SK-N-SH treated with all-trans-retinoic acid at 6 μM for 48 hours (cell line): ENCODE measurements around the gene GAMT.

Experiments used
- ATAC-seq: fragments of 200-7000 bp; cut with Tn5 transposase; 3 replicates; pipeline ENCODE4 v1.9.1; 2020; ENCODE audit warnings: mild to moderate bottlenecking, moderate library complexity
- ARNTL ChIP-seq: fragments of 450-650 bp; formaldehyde crosslinking; IDR thresholded peaks from 2 replicates; pipeline ENCODE4 v1.5.0; 2020; ENCODE audit warnings: low read depth, mild to moderate bottlenecking, moderate library complexity, borderline replicate concordance
- BACH2 ChIP-seq: fragments of 250-450 bp; sonication (Bioruptor Pico); IDR thresholded peaks from 2 replicates; pipeline ENCODE4 v1.9.0; 2021; ENCODE audit warnings: mild to moderate bottlenecking, borderline replicate concordance
- CSDC2 ChIP-seq: fragments of 250-450 bp; sonication (Bioruptor Pico); IDR thresholded peaks from 2 replicates; pipeline ENCODE4 v1.5.0; 2020; ENCODE audit warnings: mild to moderate bottlenecking, moderate library complexity
- ESRRG ChIP-seq: fragments of 250-450 bp; sonication (Bioruptor Pico); IDR thresholded peaks from 2 replicates; pipeline ENCODE4 v1.6.1; 2021; ENCODE audit warnings: mild to moderate bottlenecking
- GLIS3 ChIP-seq: fragments of 250-450 bp; sonication (Bioruptor Pico); IDR thresholded peaks from 2 replicates; pipeline ENCODE4 v1.5.0; 2020; ENCODE audit warnings: mild to moderate bottlenecking, moderate library complexity
- ISL1 ChIP-seq: fragments of 250-450 bp; sonication (Bioruptor Pico); IDR thresholded peaks from 2 replicates; pipeline ENCODE4 v2.1.2; 2022; ENCODE audit warnings: mild to moderate bottlenecking, moderate library complexity
- OSR1 ChIP-seq: fragments of 250-450 bp; sonication (Bioruptor Pico); IDR thresholded peaks from 2 replicates; pipeline ENCODE4 v1.8.0; 2022; ENCODE audit warnings: moderate library complexity, mild to moderate bottlenecking, inconsistent platforms
- POU6F1 ChIP-seq: fragments of 250-450 bp; sonication (Bioruptor Pico); IDR thresholded peaks from 2 replicates; pipeline ENCODE4 v1.8.0; 2021; ENCODE audit warnings: low read depth, mild to moderate bottlenecking, moderate library complexity, borderline replicate concordance
- PPARA ChIP-seq: fragments of 250-450 bp; sonication (Bioruptor Pico); IDR thresholded peaks from 2 replicates; pipeline ENCODE4 v1.5.0; 2020; ENCODE audit warnings: mild to moderate bottlenecking, borderline replicate concordance
- RARB ChIP-seq: fragments of 250-450 bp; sonication (Bioruptor Pico); IDR thresholded peaks from 2 replicates; pipeline ENCODE4 v1.8.0; 2021; ENCODE audit warnings: mild to moderate bottlenecking, moderate library complexity
- TCF4 ChIP-seq: fragments of 250-450 bp; sonication (Bioruptor Pico); IDR thresholded peaks from 2 replicates; pipeline ENCODE4 v1.8.0; 2021; ENCODE audit warnings: mild to moderate bottlenecking, moderate library complexity, borderline replicate concordance
- TOX ChIP-seq: fragments of 250-450 bp; sonication (Bioruptor Pico); IDR thresholded peaks from 2 replicates; pipeline ENCODE4 v1.8.0; 2021; ENCODE audit warnings: mild to moderate bottlenecking, moderate library complexity, borderline replicate concordance
- TSHZ2 ChIP-seq: fragments of 250-450 bp; sonication (Bioruptor Pico); IDR thresholded peaks from 2 replicates; pipeline ENCODE4 v1.5.0; 2020; ENCODE audit warnings: mild to moderate bottlenecking, moderate library complexity
- ZC3H10 ChIP-seq: fragments of 250-450 bp; sonication (Bioruptor Pico); IDR thresholded peaks from 2 replicates; pipeline ENCODE4 v1.5.1; 2021; ENCODE audit warnings: mild to moderate bottlenecking, moderate library complexity
- ZFP3 ChIP-seq: fragments of 250-450 bp; sonication (Bioruptor Pico); IDR thresholded peaks from 2 replicates; pipeline ENCODE4 v1.5.0; 2020; ENCODE audit warnings: mild to moderate bottlenecking, moderate library complexity
- ZFP30 ChIP-seq: fragments of 450-650 bp; formaldehyde crosslinking; IDR thresholded peaks from 2 replicates; pipeline ENCODE4 v1.5.0; 2022; ENCODE audit warnings: mild to moderate bottlenecking, moderate library complexity
- ZNF565 ChIP-seq: fragments of 450-650 bp; formaldehyde crosslinking; conservative IDR thresholded peaks from 2 replicates; pipeline ENCODE4 v1.5.0; 2020; ENCODE audit warnings: low read depth, mild to moderate bottlenecking, moderate library complexity
- ZNF70 ChIP-seq: fragments of 450-650 bp; formaldehyde crosslinking; IDR thresholded peaks from 2 replicates; pipeline ENCODE4 v1.5.0; 2020; ENCODE audit warnings: mild to moderate bottlenecking, moderate library complexity
- ZNF8 ChIP-seq: fragments of 450-650 bp; formaldehyde crosslinking; IDR thresholded peaks from 2 replicates; pipeline ENCODE4 v1.5.0; 2020; ENCODE audit warnings: mild to moderate bottlenecking, moderate library complexity
- TF ChIP-seq, protein P1 (sequence below): fragments of 250-450 bp; sonication (Bioruptor Pico); IDR thresholded peaks from 2 replicates; pipeline ENCODE4 v1.8.0; 2020; ENCODE audit warnings: mild to moderate bottlenecking, moderate library complexity, borderline replicate concordance
- TF ChIP-seq, protein P2 (sequence below): fragments of 250-450 bp; sonication (Bioruptor Pico); IDR thresholded peaks from 2 replicates; pipeline ENCODE4 v1.5.1; 2021; ENCODE audit warnings: mild to moderate bottlenecking, moderate library complexity

Gene GAMT

GRCh38 chr19:1355568-1356507 is 45.5 kb downstream of the GAMT start:
- TF ChIP-seq ZNF8 (CRISPR knock-in tag) (no peak), ESRRG (CRISPR knock-in tag) (no peak), OSR1 (CRISPR knock-in tag) (no peak), ZC3H10 (CRISPR knock-in tag) (no peak), TCF4 (CRISPR knock-in tag) (no peak), ZFP30 (CRISPR knock-in tag) (no peak), GLIS3 (CRISPR knock-in tag) (no peak), ISL1 (CRISPR knock-in tag) (no peak), RARB (CRISPR knock-in tag) (no peak), BACH2 (no peak), ZNF565 (no peak), CSDC2 (CRISPR knock-in tag) (no peak), PPARA (CRISPR knock-in tag) (no peak), ZNF70 (CRISPR knock-in tag) (no peak), POU6F1 (CRISPR knock-in tag) (no peak), TSHZ2 (CRISPR knock-in tag) (no peak), TOX (CRISPR knock-in tag) (no peak), ZFP3 (CRISPR knock-in tag) (no peak)
- TF ChIP-seq, protein P1, sequence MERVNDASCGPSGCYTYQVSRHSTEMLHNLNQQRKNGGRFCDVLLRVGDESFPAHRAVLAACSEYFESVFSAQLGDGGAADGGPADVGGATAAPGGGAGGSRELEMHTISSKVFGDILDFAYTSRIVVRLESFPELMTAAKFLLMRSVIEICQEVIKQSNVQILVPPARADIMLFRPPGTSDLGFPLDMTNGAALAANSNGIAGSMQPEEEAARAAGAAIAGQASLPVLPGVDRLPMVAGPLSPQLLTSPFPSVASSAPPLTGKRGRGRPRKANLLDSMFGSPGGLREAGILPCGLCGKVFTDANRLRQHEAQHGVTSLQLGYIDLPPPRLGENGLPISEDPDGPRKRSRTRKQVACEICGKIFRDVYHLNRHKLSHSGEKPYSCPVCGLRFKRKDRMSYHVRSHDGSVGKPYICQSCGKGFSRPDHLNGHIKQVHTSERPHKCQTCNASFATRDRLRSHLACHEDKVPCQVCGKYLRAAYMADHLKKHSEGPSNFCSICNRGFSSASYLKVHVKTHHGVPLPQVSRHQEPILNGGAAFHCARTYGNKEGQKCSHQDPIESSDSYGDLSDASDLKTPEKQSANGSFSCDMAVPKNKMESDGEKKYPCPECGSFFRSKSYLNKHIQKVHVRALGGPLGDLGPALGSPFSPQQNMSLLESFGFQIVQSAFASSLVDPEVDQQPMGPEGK (CRISPR knock-in tag): no peak
- TF ChIP-seq, protein P2, sequence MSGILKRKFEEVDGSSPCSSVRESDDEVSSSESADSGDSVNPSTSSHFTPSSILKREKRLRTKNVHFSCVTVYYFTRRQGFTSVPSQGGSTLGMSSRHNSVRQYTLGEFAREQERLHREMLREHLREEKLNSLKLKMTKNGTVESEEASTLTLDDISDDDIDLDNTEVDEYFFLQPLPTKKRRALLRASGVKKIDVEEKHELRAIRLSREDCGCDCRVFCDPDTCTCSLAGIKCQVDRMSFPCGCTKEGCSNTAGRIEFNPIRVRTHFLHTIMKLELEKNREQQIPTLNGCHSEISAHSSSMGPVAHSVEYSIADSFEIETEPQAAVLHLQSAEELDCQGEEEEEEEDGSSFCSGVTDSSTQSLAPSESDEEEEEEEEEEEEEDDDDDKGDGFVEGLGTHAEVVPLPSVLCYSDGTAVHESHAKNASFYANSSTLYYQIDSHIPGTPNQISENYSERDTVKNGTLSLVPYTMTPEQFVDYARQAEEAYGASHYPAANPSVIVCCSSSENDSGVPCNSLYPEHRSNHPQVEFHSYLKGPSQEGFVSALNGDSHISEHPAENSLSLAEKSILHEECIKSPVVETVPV: no peak
- TF ChIP-seq, all 23 proteins: peak for 0
- ATAC-seq: peak; percentile 3; the same call in 2 of the 3 replicates

DNA sequence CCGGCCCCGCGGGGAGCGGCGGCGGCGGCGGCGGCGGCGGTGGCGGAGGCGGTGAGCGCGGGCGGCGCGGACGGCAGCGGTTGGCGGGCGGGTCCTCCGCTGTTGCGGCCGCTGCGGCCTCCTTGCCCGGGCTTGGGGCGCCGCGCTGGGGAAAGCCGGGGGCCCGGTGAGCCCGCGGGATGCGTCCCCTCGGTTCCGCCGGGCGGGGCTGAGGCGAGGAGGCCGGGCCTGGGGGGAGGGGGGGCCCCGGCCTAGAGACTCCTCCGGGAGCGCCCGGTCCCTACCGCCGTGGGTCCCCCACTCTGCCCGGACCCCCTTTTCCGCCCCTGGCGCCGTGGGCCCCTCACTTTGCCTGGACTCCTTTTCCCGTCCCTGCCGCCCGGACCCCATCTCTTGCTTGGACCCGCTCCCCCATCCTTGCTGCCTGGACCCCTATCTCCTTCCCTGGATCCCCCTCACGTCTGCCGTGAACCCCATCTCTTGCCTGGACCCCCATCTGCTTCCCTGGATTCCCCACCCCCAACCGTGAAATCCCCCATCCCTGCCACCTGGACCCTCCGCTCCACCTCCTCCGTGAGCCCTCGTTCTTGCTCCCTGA is 46.3 kb downstream of the GAMT start:
- ATAC-seq: peak; percentile 2; the same call in 1 of the 3 replicates
- TF ChIP-seq ZFP30 (CRISPR knock-in tag) (no peak), POU6F1 (CRISPR knock-in tag) (no peak), ARNTL (CRISPR knock-in tag) (no peak), ZFP3 (CRISPR knock-in tag) (no peak), ESRRG (CRISPR knock-in tag) (no peak), ZNF565 (no peak), TOX (CRISPR knock-in tag) (no peak), TCF4 (CRISPR knock-in tag) (no peak)
- TF ChIP-seq, protein P2: no peak
- TF ChIP-seq, protein P1 (CRISPR knock-in tag): no peak
- TF ChIP-seq, all 23 proteins: peak for 0
